Pancreas (tissue), 10 donors: Measurements from ENCODE around the gene EWSR1. TPM values are rescaled to one million over a fixed set of nuclear protein-coding genes. Genes with fewer than 3 reads are reported as not detected.

Source experiments
- ATAC-seq, 4 donors: fragments of 200-7000 bp; cut with Tn5 transposase; one replicate each; pipeline versions ENCODE4 v1.8.0 to v1.9.1; 2020; ENCODE audit warnings: mild to moderate bottlenecking in 4 of 4, moderate library complexity in 4 of 4
- DNase-seq, 6 donors: peaks; one replicate each; pipeline ENCODE4 v3.0.0-alpha.2; 2020
- FAIRE-seq: peaks from 2 replicates; lab custom pipeline; 2012; peaks lifted over from hg19 to GRCh38; lab: Jason Lieb, UNC
- H3K27ac ChIP-seq, 4 donors: fragments of 200-600 bp; sonication (generic); 1 replicate in 3 of 4; 2 replicates in 1 of 4; pipeline versions ENCODE4 v1.5.0 to v1.8.0; 2020
- H3K27me3 ChIP-seq, 4 donors: fragments of 200-600 bp; one replicate each; pipeline ENCODE4 v1.8.0; 2021
- H3K36me3 ChIP-seq, 3 donors: fragments of 200-600 bp; sonication (generic) in 1 of 3; one replicate each; pipeline versions ENCODE4 v1.5.0 to v1.8.0; 2020 to 2021
- H3K4me1 ChIP-seq, 3 donors: fragments of 200-600 bp; one replicate each; pipeline ENCODE4 v1.8.0; 2021
- H3K4me3 ChIP-seq, 4 donors: fragments of 200-600 bp; sonication (generic) in 2 of 4; one replicate each; pipeline versions ENCODE4 v1.5.0 to v1.8.0; 2020 to 2021
- H3K9me3 ChIP-seq, 4 donors: fragments of 200-600 bp; one replicate each; pipeline ENCODE4 v1.8.0; 2021
- WGBS, 2 donors: extraction: QIAGEN DNeasy Blood & Tissue Kit; methylation state at CpG; one replicate each; pipeline ENCODE4 v1.1.7; 2013; 5-methylcytosine and 5-hydroxymethylcytosine counted together
- intact Hi-C, 3 donors: fragments of 100-400 bp; cut with DNase I; formaldehyde crosslinking; loops; one replicate each; pipeline versions ENCODE4 v1.11.1 to v1.14.2; 2022
- polyA plus RNA-seq, 2 donors: library from polyadenylated mRNA; stranded (reverse); fragments of 200-250 nt; gene quantifications; one replicate each; pipeline ENCODE4 v1.2.3, GENCODE V29; 2013
- total RNA-seq, 6 donors: library from RNA; stranded (reverse); fragmentation: NEBNext Ultra II Directional in 4 of 6; extraction: Animal tissue kit (Norgen Biotek cat#: 25700) in 4 of 6; gene quantifications; one replicate each; pipeline versions ENCODE4 v1.2.1 to v1.2.4, GENCODE V29; 2021 to 2023
- TF ChIP-seq, protein P1 (sequence below), 4 donors: fragments of 200-600 bp; sonication (generic) in 3 of 4; IDR thresholded peaks; one replicate each; pipeline versions ENCODE4 v1.5.0 to v1.8.0; 2021; ENCODE audit warnings: antibody characterized with exemption in 4 of 4
- donor health status: healthy with polysubstance abuse.
- donor health status: DM: no; HTN: no; CAD: no; lungs with moderate emphysema.
- donor health status: DM: no; HTN: no; CAD: no.
- donor health status: control.
- donor health status: control.
- donor health status: Bipolar disorder and iron deficiency.
- donor health status: DM: yes; HTN: yes; CAD: no.
- donor health status: DM: no; HTN: no; CAD: no.
- donor health status: DM: no; HTN: no; CAD: no.
- donor health status: DM: yes; HTN: yes; CAD: no.

The EWSR1 gene
- total and polyA plus RNA-seq, 8 donors, result 49.2 to 257 (median 101) TPM

DNA sequence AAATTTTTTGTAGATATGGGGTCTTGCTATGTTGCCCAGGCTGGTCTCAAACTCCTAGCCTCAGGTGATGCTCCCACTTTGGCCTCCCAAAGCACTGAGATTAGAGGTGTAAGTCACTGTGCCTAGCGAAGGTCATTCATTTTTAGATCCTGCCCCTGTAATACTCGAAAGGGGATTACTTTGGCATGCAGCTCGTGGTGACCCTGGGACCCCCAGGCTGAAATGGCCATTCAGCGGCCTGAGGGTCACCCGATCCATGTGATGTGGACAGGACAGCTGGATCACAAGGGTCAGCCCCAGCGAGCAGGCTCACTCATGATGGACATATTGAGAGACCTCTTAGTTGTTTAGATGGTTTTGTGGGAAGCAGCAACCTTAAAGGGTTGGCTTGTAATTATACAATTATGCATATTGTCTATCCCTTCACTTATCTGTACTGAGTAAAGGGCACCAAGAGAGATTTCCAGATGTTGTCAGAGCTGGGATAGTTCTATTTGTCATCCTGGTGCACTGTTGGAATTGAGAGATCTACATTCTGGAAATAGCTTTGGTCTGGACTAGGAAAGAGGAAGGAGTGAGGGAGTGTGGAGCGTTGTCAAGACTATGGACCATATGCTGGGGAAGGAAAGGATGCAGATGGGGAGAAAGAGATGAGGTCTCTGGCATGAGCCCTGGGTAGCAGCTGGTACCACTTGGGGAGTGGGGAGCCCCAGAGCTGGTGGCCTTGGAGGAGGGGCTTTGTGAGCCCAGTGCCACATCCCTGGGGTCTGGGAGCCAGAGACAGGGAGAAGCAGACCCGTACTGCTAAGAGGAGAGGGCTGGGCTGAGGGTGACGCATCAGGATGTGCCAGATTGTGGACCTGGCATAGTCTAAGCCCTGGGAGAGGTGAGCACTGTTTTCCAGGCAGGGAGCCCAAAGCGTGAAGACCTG, 15.8 kb upstream of the EWSR1 start:
- DNase-seq (no peak), FAIRE-seq (no peak), ATAC-seq (no peak)
- Histone ChIP-seq H3K4me3 (no peak overlapping the region), H3K4me1 (no peaks in the 10 kb centered on the region), H3K27ac (no peak overlapping the region), H3K27me3 (no peaks in the 10 kb centered on the region), H3K9me3 (no peaks in the 10 kb centered on the region), H3K36me3 (no peaks in the 10 kb centered on the region)
- intact Hi-C loops, result no loop called here
- TF ChIP-seq, protein P1, sequence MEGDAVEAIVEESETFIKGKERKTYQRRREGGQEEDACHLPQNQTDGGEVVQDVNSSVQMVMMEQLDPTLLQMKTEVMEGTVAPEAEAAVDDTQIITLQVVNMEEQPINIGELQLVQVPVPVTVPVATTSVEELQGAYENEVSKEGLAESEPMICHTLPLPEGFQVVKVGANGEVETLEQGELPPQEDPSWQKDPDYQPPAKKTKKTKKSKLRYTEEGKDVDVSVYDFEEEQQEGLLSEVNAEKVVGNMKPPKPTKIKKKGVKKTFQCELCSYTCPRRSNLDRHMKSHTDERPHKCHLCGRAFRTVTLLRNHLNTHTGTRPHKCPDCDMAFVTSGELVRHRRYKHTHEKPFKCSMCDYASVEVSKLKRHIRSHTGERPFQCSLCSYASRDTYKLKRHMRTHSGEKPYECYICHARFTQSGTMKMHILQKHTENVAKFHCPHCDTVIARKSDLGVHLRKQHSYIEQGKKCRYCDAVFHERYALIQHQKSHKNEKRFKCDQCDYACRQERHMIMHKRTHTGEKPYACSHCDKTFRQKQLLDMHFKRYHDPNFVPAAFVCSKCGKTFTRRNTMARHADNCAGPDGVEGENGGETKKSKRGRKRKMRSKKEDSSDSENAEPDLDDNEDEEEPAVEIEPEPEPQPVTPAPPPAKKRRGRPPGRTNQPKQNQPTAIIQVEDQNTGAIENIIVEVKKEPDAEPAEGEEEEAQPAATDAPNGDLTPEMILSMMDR (IDR thresholded peaks at IDR 0.05), result no peak
- 88 to 90% methylated on average over 10 of the region's 10 CpGs for WGBS, 2 donors

DNA sequence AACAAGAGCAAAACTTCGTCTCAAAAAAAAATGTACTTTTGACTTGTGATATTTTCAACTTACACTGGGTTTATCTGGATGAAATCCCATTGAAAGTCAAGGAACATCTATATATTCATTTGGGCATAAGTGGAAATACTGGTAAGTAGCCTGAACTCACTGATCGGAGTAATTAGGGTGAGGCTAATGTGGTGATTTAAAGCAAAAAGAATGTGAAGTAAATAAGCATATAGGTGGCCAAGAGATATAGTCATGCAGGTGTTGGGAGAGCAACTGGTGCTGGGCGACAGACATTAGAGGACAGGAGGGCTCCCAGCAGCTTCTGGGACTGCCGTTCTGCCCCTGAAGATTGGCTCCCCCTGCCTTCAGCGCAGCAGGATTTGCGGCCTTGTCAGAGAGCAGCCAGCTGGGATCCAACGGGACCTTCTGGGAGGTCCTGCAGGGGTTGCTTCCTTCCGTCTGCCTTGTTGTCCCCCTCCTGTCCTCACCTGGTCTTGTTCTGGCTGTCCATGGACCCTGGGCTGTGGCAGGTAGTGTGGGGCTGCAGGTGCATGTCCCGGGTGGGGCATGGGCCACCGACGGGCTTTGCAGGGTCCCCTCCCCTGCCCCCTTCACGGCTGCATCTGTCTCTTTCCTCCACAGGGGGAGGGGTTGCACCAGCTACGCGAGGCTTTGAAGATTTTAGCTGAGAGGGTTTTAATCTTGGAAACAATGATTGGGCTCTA, 14.3 kb upstream of the EWSR1 start:
- TF ChIP-seq, protein P1 (IDR thresholded peaks at IDR 0.05), result no peak
- H3K4me1 ChIP-seq, result no peaks in the 10 kb centered on the region
- no peak overlapping the region for H3K27ac ChIP-seq
- DNase-seq (no peak), ATAC-seq (no peak), FAIRE-seq (no peak)
- H3K4me3 ChIP-seq, result no peak overlapping the region
- H3K9me3 ChIP-seq, result no peaks in the 10 kb centered on the region
- 77 to 82% methylated on average over 14 of the region's 14 CpGs for WGBS, 2 donors
- no peaks in the 10 kb centered on the region for H3K27me3 ChIP-seq
- no peaks in the 10 kb centered on the region for H3K36me3 ChIP-seq
- intact Hi-C loops, result no loop called here

DNA sequence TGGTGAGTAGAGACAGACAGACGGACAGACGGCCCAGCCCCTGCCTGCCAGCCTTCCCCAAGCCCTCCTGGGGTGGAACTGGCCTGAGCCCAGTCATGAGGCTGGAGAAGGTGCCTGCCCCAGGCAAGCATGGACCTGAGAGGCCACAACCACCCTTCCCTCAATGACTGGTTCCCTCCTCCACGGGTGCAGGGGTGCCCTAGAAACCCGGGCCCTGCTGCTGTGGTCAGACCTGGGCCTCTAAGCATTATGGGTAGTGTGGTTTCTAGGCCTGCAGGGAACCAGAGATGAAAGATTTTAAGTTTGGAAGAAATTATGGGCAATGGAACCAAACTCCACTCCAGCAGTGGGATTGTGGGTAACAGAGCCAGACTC, 13.8 kb upstream of the EWSR1 start:
- ATAC-seq (no peak), FAIRE-seq (no peak), DNase-seq (no peak)
- TF ChIP-seq, protein P1 (IDR thresholded peaks at IDR 0.05), result no peak
- WGBS, 2 donors, result 67 to 88% methylated on average over 4 of the region's 4 CpGs
- H3K27me3 ChIP-seq, result no peaks in the 10 kb centered on the region
- H3K36me3 ChIP-seq, result no peaks in the 10 kb centered on the region
- no peak overlapping the region for H3K4me3 ChIP-seq
- H3K4me1 ChIP-seq, result no peaks in the 10 kb centered on the region
- no peaks in the 10 kb centered on the region for H3K9me3 ChIP-seq
- no peak overlapping the region for H3K27ac ChIP-seq
- intact Hi-C loops, result no loop called here

DNA sequence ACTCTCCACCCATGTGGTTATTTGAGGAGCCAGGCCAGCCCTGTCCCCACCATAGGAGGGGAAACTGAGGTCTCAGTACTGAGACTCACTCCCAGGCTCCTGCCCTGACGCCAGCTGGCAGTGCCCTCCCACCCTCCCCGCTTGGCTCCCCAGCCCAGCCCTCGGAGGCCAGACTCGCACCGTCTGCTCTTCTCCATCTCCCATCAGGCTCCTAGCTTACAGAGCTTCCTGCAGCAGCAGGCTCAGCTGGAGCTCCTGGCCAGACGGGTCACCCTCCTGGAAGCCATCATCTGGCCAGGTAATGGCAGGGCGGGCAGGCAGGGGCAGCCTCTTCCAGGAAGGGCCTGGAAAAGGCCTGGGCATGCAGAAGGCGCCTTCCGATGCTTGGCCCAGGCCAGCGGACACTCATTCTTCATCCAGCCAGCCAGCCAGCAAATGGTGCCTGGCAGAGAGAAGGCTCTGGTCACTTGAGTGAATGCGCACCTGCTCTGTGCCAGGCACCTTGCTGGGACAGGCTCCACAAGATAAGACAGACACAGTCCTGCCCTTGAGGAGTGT, 12.9 kb upstream of the EWSR1 start:
- H3K36me3 ChIP-seq, result no peaks in the 10 kb centered on the region
- FAIRE-seq, result no peak
- no peak overlapping the region for H3K27ac ChIP-seq
- ATAC-seq, result no peak
- no peaks in the 10 kb centered on the region for H3K27me3 ChIP-seq
- no peaks in the 10 kb centered on the region for H3K4me1 ChIP-seq
- TF ChIP-seq, protein P1 (IDR thresholded peaks at IDR 0.05), result no peak
- no peak overlapping the region for H3K4me3 ChIP-seq
- H3K9me3 ChIP-seq, result no peaks in the 10 kb centered on the region
- no peak for DNase-seq
- intact Hi-C loops, result no loop called here
- WGBS, 2 donors, result 96% methylated on average over 10 to 11 of the region's 11 CpGs
